Measurements from ENCODE around the gene TXNRD1.

DNA sequence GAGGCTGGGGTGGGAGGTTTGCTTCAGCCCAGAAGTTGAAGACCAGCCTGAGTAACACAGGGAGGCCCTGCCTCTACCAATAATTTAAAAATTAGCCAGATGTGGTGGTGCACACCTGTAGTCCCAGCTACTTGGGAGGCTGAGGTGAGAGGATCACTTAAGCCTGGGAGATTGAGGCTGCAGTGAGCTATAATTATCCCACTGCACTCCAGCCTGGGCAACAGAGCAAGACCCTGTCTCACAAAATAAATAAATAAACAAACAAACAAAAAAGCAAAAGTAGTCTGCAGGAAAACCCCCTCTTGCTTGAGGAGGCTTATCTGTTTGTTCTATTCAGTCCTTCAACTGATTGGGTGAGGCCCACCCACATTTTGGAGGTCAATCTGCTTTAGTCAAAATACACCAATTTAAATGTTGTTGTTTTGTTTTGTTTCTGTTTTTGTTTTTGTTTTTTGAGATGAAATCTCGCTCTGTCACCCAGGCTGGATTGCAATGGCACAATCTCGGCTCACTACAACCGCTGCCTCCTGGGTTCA lies 24.9 kb upstream of the TXNRD1 start:
- TF ChIP-seq SIN3A (IDR thresholded peaks at IDR 0.05; ENCODE audit: borderline replicate concordance, insufficient read depth, low read length) (no peak), POLR2AphosphoS5 (IDR thresholded peaks at IDR 0.05; ENCODE audit: low read depth, low read length) (no peak), TAF1 (IDR thresholded peaks at IDR 0.05; ENCODE audit: borderline replicate concordance, insufficient read depth, low read length) (no peak)
- TF ChIP-seq, protein P1, sequence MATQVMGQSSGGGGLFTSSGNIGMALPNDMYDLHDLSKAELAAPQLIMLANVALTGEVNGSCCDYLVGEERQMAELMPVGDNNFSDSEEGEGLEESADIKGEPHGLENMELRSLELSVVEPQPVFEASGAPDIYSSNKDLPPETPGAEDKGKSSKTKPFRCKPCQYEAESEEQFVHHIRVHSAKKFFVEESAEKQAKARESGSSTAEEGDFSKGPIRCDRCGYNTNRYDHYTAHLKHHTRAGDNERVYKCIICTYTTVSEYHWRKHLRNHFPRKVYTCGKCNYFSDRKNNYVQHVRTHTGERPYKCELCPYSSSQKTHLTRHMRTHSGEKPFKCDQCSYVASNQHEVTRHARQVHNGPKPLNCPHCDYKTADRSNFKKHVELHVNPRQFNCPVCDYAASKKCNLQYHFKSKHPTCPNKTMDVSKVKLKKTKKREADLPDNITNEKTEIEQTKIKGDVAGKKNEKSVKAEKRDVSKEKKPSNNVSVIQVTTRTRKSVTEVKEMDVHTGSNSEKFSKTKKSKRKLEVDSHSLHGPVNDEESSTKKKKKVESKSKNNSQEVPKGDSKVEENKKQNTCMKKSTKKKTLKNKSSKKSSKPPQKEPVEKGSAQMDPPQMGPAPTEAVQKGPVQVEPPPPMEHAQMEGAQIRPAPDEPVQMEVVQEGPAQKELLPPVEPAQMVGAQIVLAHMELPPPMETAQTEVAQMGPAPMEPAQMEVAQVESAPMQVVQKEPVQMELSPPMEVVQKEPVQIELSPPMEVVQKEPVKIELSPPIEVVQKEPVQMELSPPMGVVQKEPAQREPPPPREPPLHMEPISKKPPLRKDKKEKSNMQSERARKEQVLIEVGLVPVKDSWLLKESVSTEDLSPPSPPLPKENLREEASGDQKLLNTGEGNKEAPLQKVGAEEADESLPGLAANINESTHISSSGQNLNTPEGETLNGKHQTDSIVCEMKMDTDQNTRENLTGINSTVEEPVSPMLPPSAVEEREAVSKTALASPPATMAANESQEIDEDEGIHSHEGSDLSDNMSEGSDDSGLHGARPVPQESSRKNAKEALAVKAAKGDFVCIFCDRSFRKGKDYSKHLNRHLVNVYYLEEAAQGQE (IDR thresholded peaks at IDR 0.05; ENCODE audit: insufficient read depth in 1 of 2, low read depth in 2 of 2, low read length in 2 of 2), result no peak

Data from PFSK-1 (cell line).